Cardiac fibroblast (primary cell): Measurements from ENCODE around the gene XYLT1.
"Not testable (repeated sequence)": the region's sequence is repeated elsewhere in the genome, so short reads cannot be mapped to it uniquely, and the experiment has no call there.

Experiments
- DNase-seq, 2 donors: peaks; one replicate each; pipeline versions ENCODE4 v3.0.0 to v3.0.0-alpha.2; 2010; ENCODE audit warnings: low read depth in 2 of 2
- H3K4me3 ChIP-seq, 2 donors: replicated peaks in 1 of 2; 1 replicate in 1 of 2; 2 replicates in 1 of 2; pipeline ENCODE4 v1.5.1; 2011; ENCODE audit warnings: low read depth in 2 of 2, low read length in 2 of 2, mild to moderate bottlenecking in 2 of 2, moderate library complexity in 1 of 2
- TF ChIP-seq, protein P1 (sequence below): IDR thresholded peaks from one replicate; pipeline ENCODE4 v1.5.1; 2011; ENCODE audit warnings: low read depth, mild to moderate bottlenecking, low read length, inconsistent platforms

The XYLT1 gene

DNA sequence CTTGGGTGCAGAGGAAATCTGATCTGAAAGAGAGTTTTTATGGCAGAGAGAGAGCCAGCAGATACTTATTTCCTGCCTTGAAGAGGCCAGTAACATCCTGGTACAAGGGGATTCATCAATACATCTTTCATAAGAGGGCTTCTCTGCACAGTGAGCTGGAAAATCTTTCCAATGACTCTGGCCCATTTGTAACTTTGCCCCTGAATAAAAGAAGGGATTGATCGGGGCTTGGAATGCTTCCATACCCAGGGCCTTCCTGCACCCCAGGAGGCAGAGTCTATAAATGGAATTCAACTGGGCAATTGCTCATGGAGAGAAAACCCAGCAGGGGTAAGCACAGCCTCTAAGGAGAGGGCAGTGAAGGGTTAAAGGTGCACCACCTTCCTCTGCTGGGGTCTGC, 163.3 kb downstream of the XYLT1 start:
- no peak for DNase-seq
- TF ChIP-seq, protein P1, sequence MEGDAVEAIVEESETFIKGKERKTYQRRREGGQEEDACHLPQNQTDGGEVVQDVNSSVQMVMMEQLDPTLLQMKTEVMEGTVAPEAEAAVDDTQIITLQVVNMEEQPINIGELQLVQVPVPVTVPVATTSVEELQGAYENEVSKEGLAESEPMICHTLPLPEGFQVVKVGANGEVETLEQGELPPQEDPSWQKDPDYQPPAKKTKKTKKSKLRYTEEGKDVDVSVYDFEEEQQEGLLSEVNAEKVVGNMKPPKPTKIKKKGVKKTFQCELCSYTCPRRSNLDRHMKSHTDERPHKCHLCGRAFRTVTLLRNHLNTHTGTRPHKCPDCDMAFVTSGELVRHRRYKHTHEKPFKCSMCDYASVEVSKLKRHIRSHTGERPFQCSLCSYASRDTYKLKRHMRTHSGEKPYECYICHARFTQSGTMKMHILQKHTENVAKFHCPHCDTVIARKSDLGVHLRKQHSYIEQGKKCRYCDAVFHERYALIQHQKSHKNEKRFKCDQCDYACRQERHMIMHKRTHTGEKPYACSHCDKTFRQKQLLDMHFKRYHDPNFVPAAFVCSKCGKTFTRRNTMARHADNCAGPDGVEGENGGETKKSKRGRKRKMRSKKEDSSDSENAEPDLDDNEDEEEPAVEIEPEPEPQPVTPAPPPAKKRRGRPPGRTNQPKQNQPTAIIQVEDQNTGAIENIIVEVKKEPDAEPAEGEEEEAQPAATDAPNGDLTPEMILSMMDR: no peak
- no peak overlapping the region for H3K4me3 ChIP-seq

DNA sequence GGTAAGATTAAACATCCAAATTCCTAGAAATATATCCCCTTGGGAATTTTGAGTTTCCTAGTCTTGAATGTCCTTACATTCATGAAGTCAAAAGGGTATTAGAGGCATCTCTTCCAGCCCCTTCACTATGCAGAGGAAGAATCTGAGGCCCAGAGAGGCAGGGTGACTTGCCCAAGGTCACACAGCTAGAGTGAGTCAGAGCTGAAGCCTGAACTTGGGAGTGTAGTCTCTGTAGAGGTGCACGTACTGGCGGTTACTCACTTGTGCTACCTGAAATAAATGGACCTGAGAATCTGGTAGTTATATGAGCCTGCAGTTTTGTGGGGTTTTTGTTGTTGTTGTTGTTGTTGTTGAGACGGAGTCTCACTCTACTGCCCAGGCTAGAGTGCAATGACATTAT, 164.0 kb downstream of the XYLT1 start:
- H3K4me3 ChIP-seq: no peak overlapping the region
- no peak for DNase-seq
- TF ChIP-seq, protein P1: no peak

DNA sequence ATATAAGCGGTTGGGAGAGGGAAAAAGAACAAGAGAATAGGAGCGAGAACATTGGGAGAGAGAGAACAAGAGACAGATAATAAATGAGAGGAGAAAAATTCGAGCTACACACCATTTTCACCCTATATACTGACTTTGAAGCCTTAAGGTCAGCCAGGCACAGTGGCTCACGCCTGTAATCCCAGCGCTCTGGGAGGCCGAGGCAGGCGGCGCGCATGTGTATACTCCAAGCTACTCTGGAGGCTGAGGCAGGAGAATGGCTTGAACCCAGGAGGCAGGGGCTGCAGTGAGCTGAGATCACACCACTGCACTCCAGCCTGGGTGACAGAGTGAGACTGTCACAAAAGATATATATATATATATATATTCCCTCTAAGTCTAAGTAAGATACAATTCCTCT, 164.5 kb downstream of the XYLT1 start:
- not testable (repeated sequence) for H3K4me3 ChIP-seq, DNase-seq

DNA sequence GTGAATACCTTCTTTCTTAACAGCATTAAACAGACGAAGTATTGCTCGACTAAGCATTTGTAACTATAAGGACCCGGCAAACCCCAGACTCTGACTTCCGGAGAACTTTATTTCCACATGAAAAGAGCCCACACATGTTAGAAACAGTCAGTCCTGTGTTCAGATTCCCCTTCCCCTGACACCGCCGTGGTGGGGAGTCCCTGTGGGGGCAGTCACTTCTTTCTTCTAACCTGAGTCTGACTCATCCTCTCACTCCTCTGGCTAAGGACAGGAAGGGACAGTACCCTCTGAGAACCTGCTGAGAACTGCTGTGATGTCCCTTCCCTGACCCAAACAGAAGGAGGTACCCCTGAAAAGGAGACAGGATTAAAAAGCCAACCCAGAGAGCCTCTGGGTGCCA, 165.1 kb downstream of the XYLT1 start:
- DNase-seq: no peak
- no peak overlapping the region for H3K4me3 ChIP-seq
- TF ChIP-seq, protein P1: no peak

DNA sequence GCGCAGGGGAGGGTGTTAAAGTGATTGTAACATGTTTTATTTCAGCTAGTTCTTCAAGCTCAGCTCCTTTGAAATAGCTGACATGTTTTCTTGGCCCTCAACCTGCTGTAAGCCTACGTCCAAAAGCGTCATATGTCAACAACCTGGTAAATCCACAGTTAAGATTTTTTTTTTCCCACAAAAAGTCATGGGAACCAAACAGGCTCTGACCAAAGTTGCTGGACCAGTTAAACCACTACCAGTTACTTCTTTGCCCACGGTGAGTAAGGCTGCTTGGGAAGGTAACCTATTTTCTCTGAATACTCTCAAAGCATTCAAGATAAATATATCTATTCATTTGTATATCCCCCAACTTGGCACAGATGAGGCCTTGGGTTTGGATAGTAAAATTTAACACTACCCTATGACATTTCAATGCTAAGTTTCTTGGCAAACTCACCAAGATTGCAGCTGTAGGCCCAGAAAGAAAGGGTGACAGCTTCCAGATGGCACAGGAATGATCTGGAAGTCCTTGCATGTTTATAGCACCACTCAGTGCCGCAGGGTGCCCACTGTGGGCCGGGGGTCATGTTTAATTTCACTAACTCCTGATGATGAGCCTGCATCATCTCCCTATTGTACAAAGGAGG, 166.2 kb downstream of the XYLT1 start:
- TF ChIP-seq, protein P1: no peak
- no peak overlapping the region for H3K4me3 ChIP-seq
- DNase-seq: peak in 1 of 2 donors; percentile 5

DNA sequence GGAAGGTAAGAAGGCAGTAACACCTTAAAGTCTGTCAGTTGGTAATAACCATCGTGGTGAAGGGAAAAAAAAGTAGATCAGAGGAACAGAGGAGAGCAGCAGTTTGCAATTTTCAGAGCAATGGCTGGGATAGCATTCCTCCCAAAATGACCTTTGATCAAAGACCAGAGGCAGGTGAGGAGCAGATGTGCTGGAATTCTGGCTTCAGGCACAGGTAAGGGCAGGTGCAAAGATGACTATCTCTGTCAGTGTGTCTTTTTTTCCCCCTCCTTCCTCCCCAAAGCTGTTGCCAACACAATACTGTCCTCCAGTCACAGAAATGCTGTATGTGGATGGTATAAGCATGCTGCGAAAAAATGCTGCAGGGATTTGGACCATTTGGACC, 166.7 kb downstream of the XYLT1 start:
- no peak for DNase-seq
- TF ChIP-seq, protein P1: no peak
- H3K4me3 ChIP-seq: no peak overlapping the region

DNA sequence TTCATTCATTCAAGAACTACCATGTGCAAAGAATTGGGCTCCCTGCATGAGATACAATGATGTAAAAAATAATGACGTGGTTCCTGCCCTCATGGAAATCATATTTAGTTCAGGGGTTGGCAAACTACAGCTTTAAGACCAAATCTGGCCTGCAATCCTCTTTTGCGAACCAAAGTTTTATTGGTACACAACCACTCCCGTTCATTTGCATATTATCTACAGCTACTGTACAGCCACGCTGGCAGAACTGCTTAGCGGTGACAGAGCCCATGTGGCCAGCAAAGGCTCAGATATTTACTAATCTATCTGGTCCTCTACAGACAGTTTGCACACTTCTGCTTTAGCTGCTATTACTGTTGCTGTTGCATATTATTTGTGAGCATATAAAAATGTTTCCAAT, 167.7 kb downstream of the XYLT1 start:
- no peak for DNase-seq
- TF ChIP-seq, protein P1: no peak
- no peak overlapping the region for H3K4me3 ChIP-seq
